NCI-H1436 (cell line): ENCODE data around the gene TFAP2D.

Experiments
- DNase-seq: peaks from one replicate; lab custom pipeline; 2025; lab: John Stamatoyannopoulos, UW

TFAP2D gene

DNA sequence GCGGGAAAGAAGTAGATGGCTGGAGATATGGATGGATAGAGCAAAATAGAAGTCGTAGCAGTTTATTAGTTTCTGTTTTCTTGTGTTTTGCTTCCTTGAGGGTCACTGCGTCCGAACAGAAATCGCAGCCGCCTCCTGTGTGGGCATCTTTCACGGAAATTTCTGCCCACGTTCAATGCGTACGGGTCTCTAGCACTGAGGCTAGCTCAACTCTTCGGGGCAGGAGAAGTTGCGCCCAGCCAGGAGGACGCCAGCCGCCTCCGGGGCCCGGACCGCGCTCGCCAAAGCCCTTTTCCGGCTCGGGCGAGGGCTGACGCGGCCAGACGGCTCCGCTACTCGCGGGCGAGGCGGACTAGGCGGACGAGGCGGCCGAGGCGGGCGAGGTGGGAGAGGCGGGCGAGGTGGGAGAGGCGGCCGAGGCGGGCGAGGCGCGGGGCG is 106.2 kb downstream of the TFAP2D start:
- DNase-seq, result no peak

DNA sequence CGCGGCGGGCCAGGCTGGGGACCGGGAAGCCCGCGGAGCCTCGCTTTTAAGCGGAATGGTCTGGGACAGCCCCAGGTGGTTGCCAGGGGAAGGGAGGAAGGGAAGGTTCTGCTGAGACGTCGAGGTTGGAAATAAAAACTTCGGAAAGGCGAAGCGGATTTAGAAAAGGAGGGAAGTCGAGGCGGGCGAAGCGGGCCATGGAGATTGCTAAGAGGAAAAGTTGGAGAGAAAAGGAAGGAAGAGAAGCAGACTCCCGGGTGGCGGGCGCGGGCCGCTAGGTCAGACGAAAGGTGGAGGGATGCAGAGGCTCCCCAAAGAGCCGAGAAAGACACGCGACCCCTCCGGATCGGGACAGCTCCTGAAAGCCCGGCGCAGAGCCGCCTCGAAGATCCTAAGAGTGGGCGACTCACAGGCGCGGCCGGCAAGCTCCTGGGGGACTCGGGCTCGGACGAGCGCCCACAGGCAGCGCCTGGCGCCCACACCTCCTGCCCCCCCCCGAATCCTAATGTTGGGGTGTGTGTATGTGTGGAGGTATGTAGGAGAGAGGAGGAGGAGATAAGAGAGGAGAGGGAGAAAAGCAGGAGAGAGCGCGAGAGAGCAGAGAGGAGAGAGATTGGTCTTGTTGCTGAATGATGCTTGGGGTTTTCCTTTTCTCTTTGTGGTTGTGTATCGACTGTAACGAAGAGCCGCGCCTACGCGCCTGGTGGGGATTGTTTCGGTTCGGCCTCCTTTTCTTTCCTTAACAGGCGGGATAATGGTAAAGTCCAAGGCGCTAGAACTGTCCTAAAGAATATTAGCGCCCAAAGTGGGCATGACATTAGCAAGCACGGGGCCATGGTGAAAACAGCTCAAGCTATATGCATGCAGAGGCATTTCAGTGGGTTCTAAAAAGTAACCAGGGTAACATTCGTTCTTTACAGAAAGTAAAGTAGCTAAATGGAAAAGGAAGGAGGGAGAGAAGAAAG is 106.9 kb downstream of the TFAP2D start:
- no peak for DNase-seq

DNA sequence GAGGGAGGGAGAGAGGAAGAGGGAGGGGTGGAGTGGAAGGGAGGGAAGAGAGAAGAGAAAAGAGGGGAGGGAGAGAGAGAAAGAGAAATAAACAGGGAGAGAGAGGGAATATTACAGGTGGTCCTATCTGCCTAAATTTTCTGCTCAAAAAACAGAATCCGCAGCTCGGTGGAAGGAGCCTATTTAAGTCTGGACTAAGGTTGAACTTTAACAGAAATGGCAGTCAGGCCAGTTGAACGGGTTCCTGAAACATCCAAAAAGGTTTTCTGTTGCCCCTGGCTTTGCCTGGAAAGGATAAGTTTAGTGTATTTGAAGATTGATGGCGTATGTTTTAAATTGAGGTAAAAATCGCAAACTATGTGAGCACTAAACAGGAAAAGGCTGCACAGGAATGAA is 107.5 kb downstream of the TFAP2D start:
- DNase-seq, result no peak

DNA sequence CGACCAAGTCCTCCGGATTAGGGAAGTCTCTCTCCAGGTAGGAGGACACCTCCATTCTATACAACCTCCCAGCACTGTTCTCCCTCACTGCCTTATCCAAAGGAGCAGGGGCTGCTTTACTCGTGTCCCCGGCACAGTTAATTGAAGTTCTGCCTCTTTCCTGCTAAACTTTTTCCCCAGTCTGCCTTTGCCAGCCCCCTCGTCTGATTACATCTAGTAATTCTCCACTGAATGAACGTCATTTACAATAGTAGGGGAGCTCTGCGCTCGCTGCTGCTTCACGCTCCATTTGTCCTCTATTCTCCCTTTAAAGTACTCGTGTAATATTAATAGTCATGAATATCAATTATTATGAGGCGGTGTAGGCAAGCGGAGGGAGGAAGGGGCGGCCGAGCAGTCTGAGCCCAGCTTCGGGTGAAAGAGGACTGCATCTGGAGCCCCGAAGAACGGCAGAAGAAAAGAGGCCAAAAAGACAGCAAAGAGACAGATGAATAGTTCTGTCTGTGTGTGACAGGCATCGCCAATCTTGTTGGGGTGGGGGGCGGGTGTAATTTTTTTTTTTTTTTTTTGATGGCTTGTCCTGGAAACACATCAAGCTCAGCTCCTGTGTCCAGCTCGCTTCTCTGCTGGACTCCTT is 108.2 kb downstream of the TFAP2D start:
- DNase-seq, result no peak

DNA sequence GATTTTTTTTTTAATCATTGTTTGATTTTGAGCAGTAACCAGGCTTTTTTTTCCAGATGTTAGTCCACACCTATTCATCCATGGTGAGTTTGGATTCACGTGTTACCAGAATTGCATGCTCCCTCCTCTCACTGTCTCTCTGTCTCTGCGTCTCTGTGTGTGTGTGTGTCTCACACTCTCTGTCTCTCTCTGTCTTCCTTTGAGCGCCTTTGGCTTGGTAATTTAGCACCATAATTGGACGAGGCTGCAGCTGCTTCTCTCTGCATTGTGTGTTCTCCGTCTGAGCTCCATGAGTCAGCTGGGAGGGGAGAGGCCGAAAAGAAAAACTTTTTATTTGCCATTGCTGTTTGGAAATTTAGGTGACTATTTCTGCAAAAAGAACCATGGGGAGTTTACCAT is 108.8 kb downstream of the TFAP2D start:
- peak; percentile 69 for DNase-seq
